ENCODE measurements around the gene UST. TPM values are rescaled to one million over a fixed set of nuclear protein-coding genes. Genes with fewer than 3 reads are reported as not detected.
"Not testable (repeated sequence)": the region's sequence is repeated elsewhere in the genome, so short reads cannot be mapped to it uniquely, and the experiment has no call there.

The UST gene
- total RNA-seq, 2 donors from 2014 or later, result 3.5 to 6.5 TPM

DNA sequence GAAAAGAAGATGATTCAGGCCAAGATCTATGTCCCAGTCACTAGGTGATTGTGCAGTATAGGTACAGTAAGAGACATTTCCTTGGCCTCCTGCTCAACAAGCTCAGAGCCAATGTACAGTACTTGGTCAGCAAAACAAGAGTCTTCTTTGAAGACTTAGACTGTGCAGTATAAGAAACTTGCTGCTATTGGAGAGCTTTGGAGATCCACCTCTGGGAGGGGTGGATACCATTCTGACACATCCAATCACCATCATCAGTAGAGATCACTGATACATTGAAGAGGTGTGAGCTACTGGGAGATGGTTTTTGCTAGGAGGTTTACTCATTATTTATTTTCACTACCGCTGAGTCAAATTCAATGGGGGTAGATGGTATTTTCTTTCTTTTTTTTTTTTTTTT is 77.5 kb downstream of the UST start:
- intact Hi-C loops (cut with DNase I), result no loop called here
- ATAC-seq (no peak), DNase-seq (no peak)

DNA sequence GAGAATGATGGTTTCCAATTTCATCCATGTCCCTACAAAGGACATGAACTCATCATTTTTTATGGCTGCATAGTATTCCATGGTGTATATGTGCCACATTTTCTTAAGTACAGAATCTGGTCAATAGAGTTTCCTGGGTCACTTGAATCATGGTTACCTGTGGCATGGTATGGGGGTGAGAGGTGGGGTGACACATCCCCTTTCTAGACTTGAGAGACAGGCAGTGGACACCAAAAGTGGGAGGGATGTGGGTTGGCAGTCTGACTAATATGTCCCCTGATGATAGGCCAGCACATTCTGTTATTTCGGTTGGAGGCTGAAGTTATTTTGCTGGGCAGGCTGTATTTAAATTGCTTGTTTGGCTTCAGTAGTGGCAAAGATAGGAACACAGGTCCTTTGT is 78.1 kb downstream of the UST start:
- DNase-seq, result no peak
- ATAC-seq, result no peak
- intact Hi-C loops (cut with DNase I), result no loop called here

- DNase-seq, result no peak
- no peak for ATAC-seq
- intact Hi-C loops (cut with DNase I), result no loop called here
These were observed 78.7 kb downstream of the UST start for GRCh38 chr6:148825492-148825891.

DNA sequence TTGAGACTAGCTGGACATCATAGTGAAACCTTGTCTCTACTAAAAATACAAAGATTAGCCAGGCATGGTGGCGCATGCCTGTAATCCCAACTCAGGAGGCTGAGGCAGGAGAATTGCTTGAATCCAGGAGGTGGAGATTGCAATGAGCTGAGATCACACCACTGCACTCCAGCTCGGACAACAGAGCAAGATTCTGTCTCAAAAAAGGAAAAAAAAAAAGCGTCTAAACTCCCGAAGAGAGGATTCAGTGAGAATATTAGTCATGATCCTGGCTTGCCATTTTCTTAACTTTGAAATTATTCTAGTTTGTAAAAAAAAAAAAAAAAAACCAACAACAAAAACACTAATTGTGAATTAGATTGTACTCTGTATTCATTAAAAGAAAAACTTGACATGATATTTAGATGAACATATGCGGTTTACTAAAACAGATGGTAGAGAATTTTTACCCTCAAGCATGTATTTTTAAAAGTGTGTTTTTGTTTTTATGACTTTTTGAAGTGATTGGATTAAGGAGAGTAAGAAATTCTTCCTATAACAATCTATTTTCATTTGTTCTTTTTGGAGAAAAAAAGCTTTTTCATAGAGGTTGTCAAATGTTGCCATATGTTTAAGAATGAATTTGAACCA is 80.7 kb downstream of the UST start:
- no peak for DNase-seq
- intact Hi-C loops (cut with DNase I), result no loop called here
- no peak for ATAC-seq

- no peak for DNase-seq
- no peak for ATAC-seq
- intact Hi-C loops (cut with DNase I), result no loop called here
These were observed 81.2 kb downstream of the UST start for GRCh38 chr6:148828047-148828446.

- DNase-seq, result no peak
- no peak for ATAC-seq
- intact Hi-C loops (cut with DNase I), result no loop called here
These were observed 82.7 kb downstream of the UST start for GRCh38 chr6:148829415-148830101.

- no peak for ATAC-seq
- intact Hi-C loops (cut with DNase I), result no loop called here
These were observed 83.8 kb downstream of the UST start for GRCh38 chr6:148830614-148831013.

DNA sequence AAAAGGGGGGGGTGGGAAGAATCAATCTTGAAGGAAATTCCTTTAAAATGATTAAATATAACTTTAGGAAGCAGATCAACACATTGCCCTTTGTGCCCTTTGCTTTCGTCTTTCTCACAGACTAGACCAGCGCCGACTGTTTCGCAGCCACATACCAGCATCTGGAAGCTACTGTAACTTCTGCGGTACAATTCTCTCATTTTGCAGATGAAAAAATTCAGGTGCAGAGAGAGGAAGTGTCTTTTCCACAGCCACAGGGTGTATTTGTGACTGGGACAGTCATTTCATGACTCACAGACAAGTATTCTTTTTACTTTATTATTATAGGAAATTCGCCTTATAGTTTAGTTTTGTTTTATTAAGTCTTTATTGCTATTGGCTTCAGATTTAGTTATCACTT is 84.2 kb downstream of the UST start:
- no peak for ATAC-seq
- intact Hi-C loops (cut with DNase I), result no loop called here

More at GRCh38 chr6:148830614-148831013, 83.8 kb downstream of the UST start:
- no peak for DNase-seq

GRCh38 chr6:148831531-148831930 is 84.7 kb downstream of the UST start:
- intact Hi-C loops (cut with DNase I), result no loop called here
- ATAC-seq (peak in 1 of 2 donors; percentile 30), DNase-seq (no peak)

More for the DNA sequence above, 84.2 kb downstream of the UST start:
- DNase-seq, result no peak

DNA sequence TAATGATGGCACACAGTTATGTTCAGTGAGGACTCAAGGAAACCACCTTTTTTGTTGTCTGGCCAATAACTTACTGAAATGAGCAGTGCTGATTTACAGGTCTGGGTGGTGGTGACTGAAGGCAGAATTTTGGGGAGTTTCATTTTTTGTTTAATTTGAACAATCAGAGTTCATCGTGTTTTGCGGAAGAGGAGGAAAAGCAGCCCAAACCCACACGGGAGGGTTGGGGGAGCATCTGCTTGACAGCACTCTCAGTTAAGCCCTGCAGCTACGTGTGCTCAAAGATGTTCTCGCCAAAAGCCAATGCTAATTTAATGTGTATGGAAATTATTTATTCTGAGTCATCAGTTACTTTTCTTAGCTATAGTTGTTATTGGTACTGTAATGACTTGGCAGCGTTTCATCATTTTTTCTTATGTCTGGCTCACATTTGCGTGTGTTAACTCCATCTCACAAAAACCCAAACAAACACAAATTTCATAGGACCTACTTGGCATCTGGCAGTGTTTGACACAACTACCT is 89.2 kb downstream of the UST start:
- no peak for ATAC-seq
- intact Hi-C loops (cut with DNase I), result no loop called here
- no peak for DNase-seq

- DNase-seq (no peak), ATAC-seq (no peak)
- intact Hi-C loops (cut with DNase I), result no loop called here
These were observed 89.9 kb downstream of the UST start for GRCh38 chr6:148836751-148837150.

GRCh38 chr6:148837941-148838340 is 91.1 kb downstream of the UST start:
- ATAC-seq (no peak), DNase-seq (no peak)
- intact Hi-C loops (cut with DNase I), result no loop called here

DNA sequence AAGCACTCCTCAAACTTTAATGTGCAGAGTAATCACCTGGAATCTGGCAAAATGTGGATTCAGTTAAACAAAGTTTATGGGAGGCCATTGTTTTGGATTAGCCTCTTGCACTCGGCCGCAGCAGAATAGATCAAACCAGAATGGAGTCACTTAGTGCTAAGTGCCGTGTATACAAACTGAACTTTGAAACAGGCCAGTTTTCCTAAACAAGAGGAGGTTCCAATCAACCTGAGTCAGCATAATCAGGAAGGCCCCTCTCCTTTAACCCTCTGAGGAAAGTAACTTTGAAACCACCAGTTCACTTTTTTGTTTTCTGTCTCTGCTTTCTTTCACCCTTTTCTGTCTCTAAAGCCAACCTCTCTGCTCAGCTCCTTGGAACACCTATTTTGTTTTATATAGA is 92.2 kb downstream of the UST start:
- DNase-seq, result no peak
- ATAC-seq, result no peak
- intact Hi-C loops (cut with DNase I), result no loop called here

- intact Hi-C loops (cut with DNase I), result no loop called here
- ATAC-seq, result no peak
These were observed 93.4 kb downstream of the UST start for GRCh38 chr6:148840256-148840655.

GRCh38 chr6:148842296-148843019 is 95.6 kb downstream of the UST start:
- DNase-seq (no peak), ATAC-seq (no peak)
- intact Hi-C loops (cut with DNase I), result no loop called here

More at GRCh38 chr6:148840256-148840655, 93.4 kb downstream of the UST start:
- no peak for DNase-seq

DNA sequence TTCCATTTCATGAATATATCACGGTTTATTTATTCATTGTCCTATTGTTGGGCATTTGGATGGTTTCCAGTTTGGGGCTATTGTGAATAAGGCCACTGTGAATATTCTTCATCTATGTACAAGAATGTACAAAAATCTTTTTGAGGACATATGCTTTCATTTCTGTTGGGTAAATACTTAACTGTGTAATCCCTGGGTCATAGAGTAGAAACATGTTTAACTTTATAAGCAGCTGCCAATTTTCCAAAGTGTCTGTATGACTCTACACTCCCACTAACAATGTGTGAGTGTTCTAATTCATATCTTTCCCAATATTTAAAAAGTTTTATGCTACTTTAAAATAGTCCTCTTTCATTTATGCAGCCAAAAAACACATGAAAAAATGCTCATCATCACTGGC is 98.6 kb downstream of the UST start:
- DNase-seq (no peak), ATAC-seq (no peak)
- intact Hi-C loops (cut with DNase I), result no loop called here

GRCh38 chr6:148846778-148847761 is 100.2 kb downstream of the UST start:
- DNase-seq (no peak), ATAC-seq (no peak)
- intact Hi-C loops (cut with DNase I), result no loop called here

DNA sequence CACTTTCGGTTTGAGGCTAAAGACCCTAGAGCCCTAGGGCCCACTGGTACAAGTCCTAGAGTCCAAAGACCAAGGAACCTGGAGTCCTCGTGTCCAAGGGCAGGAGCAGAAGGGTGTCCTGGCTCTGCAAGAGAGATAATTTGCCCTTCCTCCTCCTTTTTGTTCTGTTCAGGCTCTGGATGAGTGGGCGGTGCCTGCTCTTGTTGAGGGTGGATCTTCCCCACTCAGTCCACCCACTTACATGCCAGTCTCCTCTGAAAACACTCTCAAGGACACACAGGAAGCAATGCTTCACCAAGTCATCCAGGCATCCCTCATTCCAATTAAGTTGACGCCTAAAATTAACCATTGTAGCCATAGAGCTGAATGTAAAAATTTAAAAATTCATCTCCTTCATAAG is 102.1 kb downstream of the UST start:
- no peak for DNase-seq
- ATAC-seq, result no peak
- intact Hi-C loops (cut with DNase I), result no loop called here

- not testable (repeated sequence) for ATAC-seq
These were observed 102.6 kb downstream of the UST start for GRCh38 chr6:148849449-148849848.

More at GRCh38 chr6:148849449-148849848, 102.6 kb downstream of the UST start:
- intact Hi-C loops (cut with DNase I); DNase-seq: not testable (repeated sequence)
